NT2/D1 (cell line): ENCODE results near the gene RPL12.

ENCODE experiments used
- SUZ12 ChIP-seq: IDR thresholded peaks from 2 replicates; pipeline ENCODE4 v1.6.1; 2011; ENCODE audit not compliant: insufficient read length, insufficient read depth; ENCODE audit errors: extremely low read depth
- YY1 ChIP-seq: IDR thresholded peaks from 2 replicates; pipeline ENCODE4 v1.6.1; 2011; ENCODE audit not compliant: insufficient read length, insufficient read depth
- ZNF274 ChIP-seq: IDR thresholded peaks from 2 replicates; pipeline ENCODE4 v1.6.1; 2011; ENCODE audit warnings: mild to moderate bottlenecking, low read depth, low read length

DNA sequence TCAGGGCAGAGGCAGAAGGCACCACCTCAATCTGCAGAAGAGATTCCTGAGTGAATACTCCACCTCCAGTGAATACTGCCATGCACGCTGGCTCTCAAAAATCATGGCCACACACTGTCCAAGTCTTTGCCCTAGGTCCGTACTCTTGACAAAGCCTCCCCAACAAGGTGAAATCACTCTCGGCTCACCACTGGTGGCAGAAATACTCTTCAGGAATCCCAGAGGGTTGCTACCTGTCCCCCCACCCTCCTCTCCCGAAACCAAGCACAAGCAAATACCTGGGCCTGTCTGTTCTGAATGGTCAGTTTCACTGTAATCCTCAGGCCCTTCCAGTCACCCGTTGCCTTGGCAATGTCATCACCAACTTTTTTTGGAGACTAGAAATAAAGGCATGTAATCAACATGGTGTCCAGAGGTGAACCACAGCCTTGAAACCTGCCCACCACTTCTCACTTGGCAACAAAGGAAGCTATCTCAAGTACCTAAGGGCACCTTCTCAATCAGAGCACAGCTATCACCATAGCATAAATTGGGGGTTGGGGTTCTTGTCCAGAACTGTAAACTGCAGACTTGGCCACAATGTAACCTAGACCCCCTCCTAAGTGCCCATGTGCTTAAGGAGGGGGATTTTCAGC, 1.8 kb downstream of the RPL12 start:
- no peak for TF ChIP-seq YY1
- TF ChIP-seq SUZ12 = no peak
- TF ChIP-seq ZNF274 = no peak
